NCI-H345 treated with DMSO at 0.1 percent for 48 hours (cell line): ENCODE data around the gene MUC3A.
"Not testable (repeated sequence)": the region's sequence is repeated elsewhere in the genome, so short reads cannot be mapped to it uniquely, and the experiment has no call there.

ENCODE experiments used
- DNase-seq: peaks from one replicate; lab custom pipeline; 2025; ENCODE audit not compliant: unreplicated experiment; lab: John Stamatoyannopoulos, UW

Gene MUC3A, protein sequence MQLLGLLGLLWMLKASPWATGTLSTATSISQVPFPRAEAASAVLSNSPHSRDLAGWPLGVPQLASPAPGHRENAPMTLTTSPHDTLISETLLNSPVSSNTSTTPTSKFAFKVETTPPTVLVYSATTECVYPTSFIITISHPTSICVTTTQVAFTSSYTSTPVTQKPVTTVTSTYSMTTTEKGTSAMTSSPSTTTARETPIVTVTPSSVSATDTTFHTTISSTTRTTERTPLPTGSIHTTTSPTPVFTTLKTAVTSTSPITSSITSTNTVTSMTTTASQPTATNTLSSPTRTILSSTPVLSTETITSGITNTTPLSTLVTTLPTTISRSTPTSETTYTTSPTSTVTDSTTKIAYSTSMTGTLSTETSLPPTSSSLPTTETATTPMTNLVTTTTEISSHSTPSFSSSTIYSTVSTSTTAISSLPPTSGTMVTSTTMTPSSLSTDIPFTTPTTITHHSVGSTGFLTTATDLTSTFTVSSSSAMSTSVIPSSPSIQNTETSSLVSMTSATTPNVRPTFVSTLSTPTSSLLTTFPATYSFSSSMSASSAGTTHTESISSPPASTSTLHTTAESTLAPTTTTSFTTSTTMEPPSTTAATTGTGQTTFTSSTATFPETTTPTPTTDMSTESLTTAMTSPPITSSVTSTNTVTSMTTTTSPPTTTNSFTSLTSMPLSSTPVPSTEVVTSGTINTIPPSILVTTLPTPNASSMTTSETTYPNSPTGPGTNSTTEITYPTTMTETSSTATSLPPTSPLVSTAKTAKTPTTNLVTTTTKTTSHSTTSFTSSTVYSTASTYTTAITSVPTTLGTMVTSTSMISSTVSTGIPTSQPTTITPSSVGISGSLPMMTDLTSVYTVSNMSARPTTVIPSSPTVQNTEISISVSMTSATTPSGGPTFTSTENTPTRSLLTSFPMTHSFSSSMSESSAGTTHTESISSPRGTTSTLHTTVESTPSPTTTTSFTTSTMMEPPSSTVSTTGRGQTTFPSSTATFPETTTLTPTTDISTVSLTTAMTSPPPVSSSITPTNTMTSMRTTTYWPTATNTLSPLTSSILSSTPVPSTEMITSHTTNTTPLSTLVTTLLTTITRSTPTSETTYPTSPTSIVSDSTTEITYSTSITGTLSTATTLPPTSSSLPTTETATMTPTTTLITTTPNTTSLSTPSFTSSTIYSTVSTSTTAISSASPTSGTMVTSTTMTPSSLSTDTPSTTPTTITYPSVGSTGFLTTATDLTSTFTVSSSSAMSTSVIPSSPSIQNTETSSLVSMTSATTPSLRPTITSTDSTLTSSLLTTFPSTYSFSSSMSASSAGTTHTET (N-terminal part only)

DNA sequence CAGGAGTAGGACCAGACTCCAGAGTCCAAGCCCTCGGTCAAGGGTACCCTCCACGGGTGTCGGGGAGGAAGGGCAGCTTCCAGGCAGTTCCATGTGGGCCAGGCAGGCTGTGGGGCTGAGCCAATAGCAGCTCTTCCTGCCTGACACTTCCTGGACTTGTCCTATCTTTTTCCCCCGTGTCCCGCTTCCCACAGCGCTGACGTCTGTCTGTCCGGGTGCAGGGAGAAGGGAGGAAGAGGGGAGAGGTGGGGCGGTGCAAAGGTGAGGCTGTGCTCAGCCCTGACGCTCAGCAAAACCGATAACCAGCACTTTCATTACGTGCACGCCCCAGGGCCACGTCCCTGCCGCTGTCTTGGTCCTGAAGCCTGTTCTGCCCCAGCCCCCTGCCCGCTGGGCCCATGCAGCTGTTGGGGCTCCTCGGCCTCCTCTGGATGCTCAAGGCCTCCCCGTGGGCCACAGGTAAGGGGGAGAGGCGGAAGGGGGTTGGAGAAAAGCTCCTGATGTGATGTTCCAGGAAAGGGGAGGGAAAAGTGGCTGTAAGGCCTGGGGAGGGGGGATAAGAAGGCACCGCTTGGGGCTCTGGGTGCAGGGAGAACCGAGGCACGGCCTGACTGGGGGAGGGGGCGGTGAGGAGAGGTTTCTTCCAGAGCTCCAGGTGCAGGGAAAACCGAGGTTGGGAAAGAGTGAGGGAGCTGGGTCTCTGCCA lies at the start of gene MUC3A:
MUC3A (plus strand) TSS at position 308 of the 706 bp plus-strand sequence; CDS start at position 399, 91 bp downstream.
- no peak for DNase-seq

DNA sequence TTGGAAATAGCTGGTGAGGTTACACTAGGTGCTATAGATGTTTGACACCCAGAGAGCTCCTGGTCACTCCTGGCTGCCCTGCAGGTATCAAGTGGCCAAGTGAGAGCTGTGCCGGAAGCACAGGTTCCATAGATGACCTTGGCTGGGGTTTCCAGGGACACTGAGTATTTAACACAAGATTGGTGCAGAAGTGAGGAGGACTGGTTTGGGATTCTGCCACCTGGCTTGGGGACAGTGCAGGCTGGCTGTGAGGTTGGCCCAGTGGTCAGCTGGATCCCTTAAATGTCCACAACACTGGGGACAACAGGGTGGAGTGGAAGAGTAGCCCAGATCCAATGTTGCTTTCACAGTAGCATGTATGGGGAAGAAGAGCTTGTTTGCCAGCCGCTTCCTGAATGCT lies 48.4 kb upstream of the MUC3A start:
- DNase-seq = no peak

DNA sequence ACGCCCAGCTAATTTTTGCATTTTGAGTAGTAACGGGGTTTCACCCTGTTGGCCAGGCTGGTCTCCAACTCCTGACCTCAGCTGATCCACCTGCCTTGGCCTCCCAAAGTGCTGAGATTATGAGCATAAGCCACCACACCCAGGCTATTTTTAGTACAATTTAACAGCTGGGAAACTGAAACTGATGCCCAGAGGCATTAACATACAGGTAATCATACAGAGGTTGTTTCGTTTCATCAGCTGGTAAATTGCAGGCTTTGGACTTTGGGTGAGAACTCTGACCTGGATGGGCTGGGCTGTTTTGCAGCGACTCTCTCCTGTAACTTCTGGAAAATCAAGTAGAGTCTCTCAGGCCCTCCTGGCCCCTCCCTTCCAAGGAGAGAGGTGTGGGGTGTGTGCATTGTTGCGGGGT lies 47.4 kb upstream of the MUC3A start:
- DNase-seq = no peak

DNA sequence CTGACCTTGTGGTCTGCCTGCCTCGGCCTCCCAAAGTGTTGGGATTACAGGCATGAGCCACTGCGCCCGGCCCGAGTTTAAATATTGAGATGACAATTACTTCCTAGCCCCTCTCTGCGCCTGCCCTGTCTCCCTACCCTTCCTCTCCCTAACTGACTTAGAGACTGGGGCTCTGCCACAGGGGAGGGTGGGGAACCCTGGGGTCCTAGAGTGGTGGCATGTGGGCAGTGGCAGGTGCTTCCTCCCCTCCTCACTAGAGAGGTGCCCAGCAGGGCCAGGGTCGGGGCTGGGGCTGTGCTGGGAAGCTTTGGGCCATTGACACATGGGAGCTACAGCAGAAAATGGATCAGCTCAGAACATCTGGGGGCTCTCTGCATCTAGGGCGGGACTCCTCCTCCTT lies 46.7 kb upstream of the MUC3A start:
- DNase-seq = no peak

DNA sequence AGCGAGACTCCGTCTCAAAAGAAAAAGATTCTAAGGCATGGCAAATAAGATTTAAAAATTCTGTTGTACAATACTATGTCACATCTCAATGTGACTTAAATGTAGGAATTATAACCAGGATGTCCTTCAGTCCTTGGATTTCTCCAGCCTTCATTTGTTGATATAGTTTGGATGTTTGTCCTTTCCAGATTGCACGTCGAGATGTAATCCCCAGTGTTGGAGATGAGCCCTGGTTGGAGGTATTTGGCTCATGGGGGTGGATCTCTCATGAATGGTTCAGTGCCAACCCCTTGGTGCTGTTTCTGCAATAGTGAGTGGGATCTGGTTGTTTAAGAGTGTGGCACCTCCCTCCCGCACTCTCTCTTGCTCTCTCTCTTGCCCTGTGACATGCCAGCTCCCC lies 40.8 kb upstream of the MUC3A start:
- no peak for DNase-seq

DNA sequence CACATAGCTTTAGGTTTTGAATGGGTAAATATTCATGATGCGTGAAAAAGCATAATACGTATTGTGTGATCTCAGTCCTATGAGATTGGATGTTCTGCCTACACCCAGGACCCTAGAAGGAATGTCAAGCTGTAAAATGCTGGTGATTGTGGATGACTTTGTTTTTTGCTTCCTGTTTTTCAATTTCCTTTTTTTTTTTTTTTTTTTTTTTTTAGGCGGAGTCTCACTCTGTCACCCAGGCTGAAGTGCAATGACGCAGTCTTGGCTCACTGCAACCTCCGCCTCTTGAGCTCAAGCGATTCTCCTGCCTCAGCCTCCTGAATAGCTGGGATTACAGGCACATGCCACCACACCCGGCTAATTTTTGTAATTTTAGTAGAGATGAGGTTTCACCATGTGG lies 38.9 kb upstream of the MUC3A start:
- not testable (repeated sequence) for DNase-seq

DNA sequence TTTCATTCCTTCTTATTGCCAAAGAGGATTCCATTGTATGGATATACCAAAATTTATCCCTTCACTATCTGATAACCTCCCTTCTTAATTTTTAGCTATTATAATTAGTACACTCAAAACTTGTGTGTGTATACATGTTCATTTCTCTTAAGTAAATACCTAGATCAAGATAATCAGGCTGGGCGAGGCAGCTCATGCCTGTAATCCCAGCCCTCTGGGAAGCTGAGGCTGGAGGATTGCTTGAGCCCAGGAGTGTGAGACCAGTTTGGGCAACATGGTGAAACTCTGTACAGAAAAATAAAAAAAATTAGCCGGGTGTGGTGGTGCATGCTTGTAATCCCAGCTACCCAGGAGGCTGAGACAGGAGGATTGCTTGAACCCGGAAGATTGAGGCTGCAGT lies 37.9 kb upstream of the MUC3A start:
- DNase-seq = no peak

DNA sequence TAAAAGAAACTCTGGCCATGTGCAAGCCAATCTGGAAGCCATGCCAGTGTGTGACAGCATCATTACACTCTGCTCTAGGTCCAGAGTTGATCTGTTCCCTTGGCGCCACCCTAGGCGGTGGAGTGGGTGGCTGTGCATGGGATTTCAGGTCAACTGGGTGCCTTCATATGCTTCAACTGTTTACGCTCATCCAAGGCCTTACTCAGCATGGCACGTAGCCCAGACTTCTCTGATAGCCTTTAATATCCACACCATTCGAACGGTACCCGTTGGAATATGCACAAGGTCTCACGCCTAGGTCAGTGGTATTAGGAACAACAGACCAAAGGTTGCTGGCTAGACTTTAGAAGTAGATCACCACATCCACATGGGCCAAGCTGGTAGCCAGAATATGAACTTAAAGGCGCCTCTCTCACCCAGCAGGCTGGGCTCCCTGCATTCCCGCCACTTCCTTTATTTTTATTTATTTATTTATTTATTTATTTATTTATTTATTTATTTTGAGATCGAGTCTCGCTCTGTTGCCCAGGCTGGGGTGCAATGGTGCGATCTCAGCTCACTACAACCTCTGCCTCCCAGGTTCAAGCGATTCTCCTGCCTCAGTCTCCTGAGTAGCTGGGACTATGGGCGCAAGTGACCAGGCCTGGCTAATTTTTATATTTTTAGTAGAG lies 35.0 kb upstream of the MUC3A start:
- no peak for DNase-seq

DNA sequence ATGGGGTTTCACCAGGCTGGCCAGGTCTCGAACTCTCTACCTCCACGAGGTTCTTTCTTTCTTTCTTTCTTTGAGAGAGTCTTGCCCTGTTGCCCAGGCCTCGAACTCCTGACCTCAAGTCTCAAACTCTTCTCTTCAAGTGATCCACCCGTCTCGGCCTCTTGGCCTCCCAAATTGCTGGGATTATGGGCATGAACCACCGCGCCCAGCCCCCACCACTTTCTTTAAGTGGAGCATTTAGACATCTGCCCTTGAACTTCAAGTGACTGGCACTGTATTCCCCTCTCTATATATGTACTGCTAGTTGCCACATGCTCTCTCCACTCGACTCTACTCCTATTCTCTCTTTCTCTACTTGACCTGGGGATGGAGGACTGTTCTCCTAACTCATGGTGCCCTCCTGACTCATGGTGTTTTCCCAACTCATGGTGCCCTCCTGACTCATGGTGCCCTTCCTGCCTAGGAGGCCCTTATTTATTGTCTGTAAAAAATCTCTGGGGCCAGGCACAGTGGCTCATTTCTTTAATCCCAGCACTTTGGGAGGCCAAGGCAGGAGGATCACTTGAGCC lies 34.4 kb upstream of the MUC3A start:
- no peak for DNase-seq

DNA sequence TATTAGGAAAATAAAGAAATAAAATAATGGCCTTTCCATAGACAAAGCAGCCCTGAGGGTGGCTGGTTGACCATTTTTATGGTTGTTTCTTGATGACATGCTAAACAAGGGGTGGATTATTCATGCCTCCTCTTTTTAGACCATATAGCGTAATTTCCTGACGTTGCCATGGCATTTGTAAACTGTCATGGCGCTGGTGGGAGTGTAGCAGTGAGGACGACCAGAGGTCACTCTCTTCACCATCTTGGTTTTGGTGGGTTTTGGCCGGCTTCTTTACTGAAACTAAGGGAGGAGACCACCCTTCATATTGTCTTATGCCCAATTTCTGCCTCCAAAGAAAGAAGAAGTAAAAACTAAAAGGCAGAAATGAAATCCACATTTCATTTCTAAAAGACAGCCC lies 30.0 kb upstream of the MUC3A start:
- not testable (repeated sequence) for DNase-seq

DNA sequence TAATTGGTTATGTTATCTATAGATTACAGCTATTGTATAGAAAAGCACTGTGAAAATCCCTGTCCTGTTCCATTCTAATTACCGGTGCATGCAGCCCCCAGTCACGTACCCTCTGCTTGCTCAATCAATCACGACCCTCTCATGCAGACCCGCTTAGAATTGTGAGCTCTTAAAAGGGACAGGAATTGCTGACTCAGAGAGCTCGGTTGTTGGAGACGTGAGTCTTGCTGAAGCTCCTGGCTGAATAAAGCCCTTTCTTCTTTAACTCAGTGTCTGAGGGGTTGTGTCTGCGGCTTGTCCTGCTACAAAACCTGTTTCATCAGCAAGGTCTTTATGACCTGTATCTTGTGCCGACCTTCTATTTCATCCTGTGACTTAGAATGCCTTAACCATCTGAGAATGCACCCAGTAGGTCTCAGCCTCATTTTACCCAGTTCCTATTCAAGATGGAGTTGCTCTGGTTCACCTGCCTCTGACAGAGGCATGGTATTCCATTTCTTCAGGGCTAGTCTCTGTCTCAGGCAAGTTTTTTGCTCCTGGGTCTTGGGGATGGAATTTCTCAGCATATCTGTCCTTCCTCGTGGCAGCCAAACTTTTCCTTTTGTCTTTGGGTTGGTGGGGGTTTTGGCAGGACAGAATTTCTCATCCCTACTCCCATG lies 29.4 kb upstream of the MUC3A start:
- not testable (repeated sequence) for DNase-seq

DNA sequence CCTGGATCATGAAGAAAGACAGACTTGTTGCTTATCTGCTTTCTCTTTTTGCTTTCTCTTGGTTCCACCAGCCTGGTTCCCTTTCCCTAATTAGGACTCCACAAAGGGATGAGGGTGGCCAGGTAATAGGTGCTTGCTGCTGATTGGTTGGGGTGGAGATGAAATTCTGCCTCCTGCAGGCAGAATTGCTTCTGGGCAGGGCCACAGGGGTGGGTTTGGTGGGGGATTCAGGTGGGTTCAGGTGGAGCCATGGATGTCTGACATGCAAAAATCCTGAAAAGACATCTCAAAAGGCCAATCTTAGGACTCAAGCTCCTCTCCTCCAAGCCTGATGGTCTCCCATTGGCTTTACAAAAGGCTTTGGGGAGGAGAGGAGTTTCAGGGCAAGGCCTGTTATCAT lies 28.3 kb upstream of the MUC3A start:
- no peak for DNase-seq

DNA sequence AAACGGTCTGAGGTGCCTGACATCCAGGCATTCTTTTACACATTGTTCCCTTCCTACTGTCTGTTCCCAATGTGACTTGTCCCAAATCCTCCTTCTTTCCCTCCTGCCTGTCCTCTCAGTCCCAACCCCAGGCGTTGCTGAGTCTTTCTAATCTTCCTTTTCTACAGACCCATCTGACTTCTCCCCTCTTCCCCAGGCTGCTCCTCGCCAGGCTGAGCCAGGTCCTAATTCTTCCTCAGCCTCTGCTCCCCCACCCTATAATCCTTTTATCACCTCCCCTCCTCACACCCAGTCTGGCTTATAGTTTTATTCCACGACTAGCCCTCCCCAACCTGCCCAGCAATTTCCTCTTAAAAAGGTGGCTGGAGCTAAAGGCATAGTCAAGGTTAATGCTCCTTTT lies 25.7 kb upstream of the MUC3A start:
- not testable (repeated sequence) for DNase-seq

DNA sequence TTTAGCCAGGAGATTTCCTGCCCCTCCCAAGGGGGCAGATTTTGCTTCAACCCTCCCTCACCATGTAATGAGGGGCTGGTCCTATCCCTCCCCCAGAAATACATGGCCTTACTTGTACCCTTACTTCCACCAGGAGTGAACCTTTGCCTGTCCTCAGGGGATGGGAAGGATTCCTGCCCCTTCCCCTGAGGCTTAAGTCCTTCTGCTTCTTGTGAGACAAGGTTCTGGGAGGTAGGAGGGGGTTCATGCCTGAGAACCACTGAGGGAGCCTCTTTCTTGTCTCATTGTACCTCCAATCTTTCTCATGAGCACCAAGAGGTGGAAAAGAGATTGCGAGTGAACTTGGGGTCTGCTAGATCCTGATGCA lies 19.5 kb upstream of the MUC3A start:
- DNase-seq = no peak

DNA sequence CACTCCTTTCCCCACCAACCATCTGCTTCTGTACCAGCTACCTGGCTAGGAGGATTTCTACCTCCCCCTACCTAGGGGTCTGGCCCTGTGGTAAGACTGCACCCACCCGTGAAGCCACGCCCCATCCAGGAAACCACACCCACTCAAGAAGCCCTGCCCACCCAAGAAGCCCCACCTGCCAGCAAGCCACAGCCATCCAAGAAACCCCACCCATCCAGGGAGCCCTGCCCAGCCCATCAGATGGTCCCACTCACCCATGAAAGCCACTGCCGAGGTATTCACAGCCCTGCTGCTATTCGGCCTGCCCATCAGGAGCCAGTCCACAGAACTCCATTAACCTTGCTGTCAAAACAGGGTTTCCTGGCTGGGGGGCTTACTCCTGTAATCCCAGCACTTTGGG lies 15.6 kb upstream of the MUC3A start:
- DNase-seq = no peak

DNA sequence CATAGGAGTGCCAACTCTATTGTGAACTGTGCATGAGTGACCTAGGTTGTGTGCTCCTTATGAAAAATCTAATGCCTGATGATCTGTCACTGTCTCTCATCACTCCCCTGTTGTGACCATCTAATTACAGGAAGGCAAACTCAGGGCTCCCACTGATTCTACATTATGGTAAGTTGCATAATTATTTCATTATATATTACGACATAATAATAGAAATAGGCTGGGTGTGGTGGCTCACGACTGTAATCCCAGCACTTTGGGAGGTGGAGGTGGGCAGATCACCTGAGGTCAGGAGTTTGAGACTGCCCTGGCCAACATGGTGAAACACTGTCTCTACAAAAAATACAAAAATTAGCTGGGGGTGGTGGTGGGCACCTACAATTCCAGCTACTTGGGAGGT lies 14.0 kb upstream of the MUC3A start:
- not testable (repeated sequence) for DNase-seq

DNA sequence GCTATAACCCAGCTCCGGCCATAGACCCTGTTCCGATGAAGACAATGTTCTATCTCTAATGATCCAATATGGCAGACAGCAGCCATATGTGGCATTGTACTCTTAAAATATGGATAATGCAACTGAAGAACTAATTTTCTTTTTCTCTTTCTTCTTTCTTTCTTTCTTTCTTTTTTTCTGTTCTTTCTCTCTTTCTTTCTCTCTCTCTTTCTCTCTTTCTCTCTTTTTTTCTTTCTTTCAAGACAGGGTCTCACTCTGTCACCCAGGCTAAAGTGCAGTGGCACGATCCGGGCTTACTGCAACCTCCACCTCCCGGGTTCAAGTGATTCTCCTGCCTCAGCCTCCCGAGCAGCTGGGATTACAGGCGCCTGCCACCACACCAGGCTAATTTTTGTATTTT lies 13.2 kb upstream of the MUC3A start:
- DNase-seq = not testable (repeated sequence)

DNA sequence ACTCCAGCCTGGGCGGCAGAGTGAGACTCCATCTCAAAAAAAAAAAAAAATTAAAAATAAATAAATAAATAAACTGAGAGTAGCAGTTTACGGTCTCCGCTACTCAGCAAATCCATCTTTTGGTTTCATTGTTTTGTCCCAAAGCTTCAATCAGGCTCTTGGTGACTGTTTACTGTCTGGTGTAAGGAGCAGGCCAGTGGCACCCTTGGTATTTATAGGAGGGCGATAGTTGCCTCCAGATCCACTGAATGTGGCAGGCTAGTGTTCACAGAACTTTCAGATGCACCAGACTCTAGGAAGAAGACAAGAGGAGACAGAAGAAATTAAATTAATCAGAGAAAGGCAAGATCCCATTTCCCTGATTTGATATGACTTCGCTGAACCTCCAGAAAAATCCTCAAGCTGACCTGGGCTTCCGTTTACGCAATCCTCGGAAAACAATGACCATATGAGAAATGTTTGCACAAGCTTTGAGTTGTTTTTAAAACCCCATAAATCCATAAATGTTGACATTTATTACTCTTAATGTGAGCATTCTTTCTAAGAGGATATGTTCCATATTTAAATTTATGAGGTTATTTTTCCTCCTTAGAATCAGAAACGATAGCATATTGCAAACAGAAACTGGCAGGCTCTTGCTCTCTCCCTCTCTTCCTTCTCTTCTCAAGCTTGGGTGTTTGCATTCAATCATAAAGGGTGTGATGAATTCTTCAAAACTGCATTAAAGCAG lies 7.1 kb upstream of the MUC3A start:
- DNase-seq = no peak

DNA sequence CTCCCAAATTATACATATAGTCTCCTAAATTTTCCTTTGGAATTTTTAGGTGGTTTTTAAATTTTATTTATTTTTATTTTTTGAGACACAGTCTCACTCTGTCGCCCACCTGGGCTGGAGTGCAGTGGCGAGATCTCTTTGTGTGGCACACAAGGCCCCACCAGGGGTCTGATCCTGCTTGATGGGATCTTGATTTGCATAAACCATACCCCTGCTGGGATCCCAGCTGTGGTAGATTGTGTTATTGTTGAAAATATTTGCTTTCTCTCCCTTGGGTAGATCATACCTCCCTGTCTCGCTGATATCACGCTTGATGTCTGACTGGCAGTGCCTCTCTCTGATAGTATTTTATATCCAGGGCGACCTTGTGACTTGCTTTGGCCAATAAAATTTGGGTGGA lies 5.6 kb upstream of the MUC3A start:
- DNase-seq = no peak
